Neuron (in vitro differentiated cells): ENCODE results near the gene RYR2.

ENCODE experiments used
- H2AFZ ChIP-seq: one replicate; pipeline ENCODE4 v1.6.1; 2013; ENCODE audit warnings: low read depth, mild to moderate bottlenecking, inconsistent platforms, low read length, moderate library complexity
- H3K27me3 ChIP-seq: one replicate; pipeline ENCODE4 v1.6.1; 2013; ENCODE audit warnings: low read length; ENCODE audit not compliant: insufficient read depth
- H3K36me3 ChIP-seq: one replicate; pipeline ENCODE4 v1.6.1; 2013; ENCODE audit warnings: low read length; ENCODE audit not compliant: insufficient read depth
- H3K4me1 ChIP-seq: one replicate; pipeline ENCODE4 v1.6.1; 2013; ENCODE audit warnings: low read length; ENCODE audit not compliant: insufficient read depth
- H3K4me3 ChIP-seq: 2 replicates; pipeline ENCODE4 v1.5.1; 2013; ENCODE audit warnings: mild to moderate bottlenecking, low read length, moderate library complexity
- H3K9me3 ChIP-seq: one replicate; pipeline ENCODE4 v1.6.1; 2013; ENCODE audit warnings: low read length

RYR2 gene

DNA sequence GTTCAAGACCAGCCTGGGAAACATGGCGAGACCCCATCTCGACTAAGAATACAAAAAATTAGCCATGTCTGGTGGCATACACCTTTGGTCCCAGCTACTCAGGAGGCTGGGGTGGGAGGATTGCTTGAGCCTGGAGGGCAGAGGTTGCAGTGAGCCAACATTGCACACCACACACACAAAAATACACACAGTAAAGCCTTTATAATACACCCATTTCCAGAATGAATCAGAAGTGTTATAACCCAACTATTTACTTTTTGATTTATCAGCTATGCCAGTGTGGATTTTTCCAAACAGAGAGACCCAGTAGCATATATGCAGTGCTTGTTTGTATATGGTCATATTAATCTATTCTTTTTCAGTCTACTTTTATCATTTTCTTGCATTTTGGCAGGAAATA is 648.7 kb downstream of the RYR2 start:
- no peaks in the 10 kb centered on the region for H3K9me3 ChIP-seq
- H3K27me3 ChIP-seq, result no peaks in the 10 kb centered on the region
- H3K4me1 ChIP-seq, result no peaks in the 10 kb centered on the region
- no peak overlapping the region for H3K4me3 ChIP-seq
- no peak overlapping the region for H2AFZ ChIP-seq
- no peaks in the 10 kb centered on the region for H3K36me3 ChIP-seq

DNA sequence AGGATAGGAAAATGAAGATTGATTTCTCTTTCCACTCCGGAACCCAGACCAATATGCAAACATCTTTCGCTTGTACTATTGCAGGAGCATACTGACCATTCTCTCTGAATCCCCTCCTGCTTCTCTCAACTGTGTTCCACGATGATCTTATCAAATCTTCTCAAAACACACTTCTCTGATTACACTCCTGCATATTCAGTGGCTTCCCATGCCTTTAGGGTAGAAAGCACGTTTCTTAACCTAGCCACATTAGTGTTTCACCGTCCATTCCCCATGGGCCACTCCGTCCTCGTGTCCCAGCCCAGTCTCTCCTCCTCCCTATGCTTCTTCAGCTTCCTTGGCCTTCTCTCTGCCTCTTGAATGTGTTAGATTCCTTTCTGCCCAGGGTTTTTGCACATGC is 650.3 kb downstream of the RYR2 start:
- no peak overlapping the region for H3K4me3 ChIP-seq
- no peaks in the 10 kb centered on the region for H3K9me3 ChIP-seq
- no peaks in the 10 kb centered on the region for H3K36me3 ChIP-seq
- H2AFZ ChIP-seq, result no peak overlapping the region
- no peaks in the 10 kb centered on the region for H3K4me1 ChIP-seq
- H3K27me3 ChIP-seq, result no peaks in the 10 kb centered on the region

DNA sequence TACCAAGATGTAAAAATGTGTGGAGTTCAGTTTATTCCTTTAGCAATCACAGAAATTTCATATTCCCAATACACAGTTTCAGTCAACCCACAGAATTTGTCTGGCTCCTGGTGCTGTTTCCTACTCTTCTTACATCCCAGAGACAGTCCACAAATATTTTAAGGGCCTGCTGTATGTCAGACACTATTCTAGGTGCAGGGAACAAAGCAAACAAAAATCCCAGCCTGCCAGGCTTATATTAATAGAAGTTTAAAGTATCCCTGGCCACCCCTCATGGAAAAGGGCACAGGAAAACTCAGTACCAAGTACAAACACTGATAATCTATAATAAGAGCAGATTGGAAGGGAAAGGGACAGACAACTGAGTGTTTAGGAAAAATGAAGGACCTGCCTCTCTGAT is 653.9 kb downstream of the RYR2 start:
- Histone ChIP-seq H3K4me1 (no peaks in the 10 kb centered on the region), H3K9me3 (no peaks in the 10 kb centered on the region), H3K36me3 (no peaks in the 10 kb centered on the region), H3K27me3 (no peaks in the 10 kb centered on the region), H2AFZ (no peak overlapping the region), H3K4me3 (no peak overlapping the region)

DNA sequence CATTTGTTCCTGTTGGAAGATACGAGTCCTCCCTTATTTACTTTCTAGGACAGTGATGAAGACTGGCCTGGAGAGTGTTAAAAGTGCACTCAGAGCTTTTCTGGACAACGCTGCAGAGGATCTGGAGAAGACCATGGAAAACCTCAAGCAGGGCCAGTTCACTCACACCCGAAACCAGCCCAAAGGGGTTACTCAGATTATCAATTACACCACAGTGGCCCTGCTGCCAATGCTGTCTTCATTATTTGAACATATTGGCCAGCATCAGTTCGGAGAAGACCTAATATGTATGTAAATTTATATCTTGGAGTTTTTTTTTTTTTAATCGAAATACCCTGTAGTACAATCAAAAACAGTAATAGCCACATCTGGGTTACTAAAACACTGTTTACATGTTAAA is 658.2 kb downstream of the RYR2 start:
- no peaks in the 10 kb centered on the region for H3K4me1 ChIP-seq
- no peak overlapping the region for H2AFZ ChIP-seq
- H3K9me3 ChIP-seq, result no peaks in the 10 kb centered on the region
- H3K36me3 ChIP-seq, result no peaks in the 10 kb centered on the region
- no peak overlapping the region for H3K4me3 ChIP-seq
- no peaks in the 10 kb centered on the region for H3K27me3 ChIP-seq

DNA sequence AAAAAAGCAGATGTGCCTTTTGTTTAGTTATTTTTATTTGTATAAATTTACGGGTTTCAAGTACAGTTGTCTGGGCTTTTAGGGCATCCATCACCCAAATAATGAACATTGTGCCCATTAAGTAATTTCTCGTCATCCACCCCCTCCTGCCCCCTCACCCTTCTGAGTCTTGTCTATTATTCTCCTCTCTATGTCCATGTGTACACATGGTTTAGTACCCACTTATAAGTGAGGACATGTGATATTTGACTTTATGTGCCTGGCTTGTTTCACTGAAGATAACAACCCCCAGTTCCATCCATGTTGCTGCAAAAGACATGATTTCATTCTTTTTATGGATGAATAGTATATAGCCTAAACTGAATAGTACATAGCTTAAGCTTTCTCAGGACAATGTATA is 659.5 kb downstream of the RYR2 start:
- Histone ChIP-seq H3K4me1 (no peaks in the 10 kb centered on the region), H3K4me3 (no peak overlapping the region), H2AFZ (no peak overlapping the region), H3K36me3 (no peaks in the 10 kb centered on the region), H3K9me3 (no peaks in the 10 kb centered on the region), H3K27me3 (no peaks in the 10 kb centered on the region)

DNA sequence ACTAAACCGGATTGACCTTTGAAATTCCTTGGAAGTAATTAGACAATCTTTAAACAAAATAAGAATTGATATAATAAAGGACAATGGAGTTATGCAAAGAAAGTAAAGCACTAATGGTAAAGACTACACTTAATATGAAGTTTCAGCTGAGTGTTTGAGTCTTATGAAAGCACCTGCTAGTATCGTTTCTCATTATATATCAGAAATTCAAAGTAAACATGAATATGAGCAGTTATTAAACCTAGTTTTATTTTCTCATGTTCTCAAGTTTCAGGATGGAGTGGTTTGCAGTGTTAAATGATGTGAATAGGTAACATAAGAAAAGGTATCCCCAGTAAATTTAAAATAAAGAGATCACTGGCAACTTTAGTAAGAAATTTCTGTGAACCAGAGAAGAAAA is 660.2 kb downstream of the RYR2 start:
- Histone ChIP-seq H3K9me3 (no peaks in the 10 kb centered on the region), H3K27me3 (no peaks in the 10 kb centered on the region), H3K36me3 (no peaks in the 10 kb centered on the region), H3K4me1 (no peaks in the 10 kb centered on the region), H2AFZ (no peak overlapping the region), H3K4me3 (no peak overlapping the region)

DNA sequence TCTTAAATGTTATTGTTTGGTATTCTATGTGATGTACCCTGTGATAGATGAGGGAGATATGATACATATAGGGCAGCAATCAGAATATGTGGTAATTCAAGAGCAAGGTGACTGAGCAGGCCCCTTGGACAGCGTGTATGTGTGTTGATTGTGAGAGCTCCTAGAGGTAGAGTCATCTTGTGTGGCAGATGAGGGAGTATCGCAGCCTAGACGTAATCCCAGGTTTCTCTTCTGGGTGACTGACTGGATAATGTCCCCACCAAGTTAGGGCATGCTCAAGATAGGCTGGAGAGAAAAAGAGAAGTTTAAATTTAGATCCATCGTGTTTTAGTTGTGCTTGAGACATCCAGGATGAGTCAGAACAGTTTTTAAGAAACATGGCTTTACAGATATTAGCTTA is 663.5 kb downstream of the RYR2 start:
- Histone ChIP-seq H3K9me3 (no peaks in the 10 kb centered on the region), H2AFZ (no peak overlapping the region), H3K4me3 (no peak overlapping the region), H3K4me1 (no peaks in the 10 kb centered on the region), H3K27me3 (no peaks in the 10 kb centered on the region), H3K36me3 (no peaks in the 10 kb centered on the region)

DNA sequence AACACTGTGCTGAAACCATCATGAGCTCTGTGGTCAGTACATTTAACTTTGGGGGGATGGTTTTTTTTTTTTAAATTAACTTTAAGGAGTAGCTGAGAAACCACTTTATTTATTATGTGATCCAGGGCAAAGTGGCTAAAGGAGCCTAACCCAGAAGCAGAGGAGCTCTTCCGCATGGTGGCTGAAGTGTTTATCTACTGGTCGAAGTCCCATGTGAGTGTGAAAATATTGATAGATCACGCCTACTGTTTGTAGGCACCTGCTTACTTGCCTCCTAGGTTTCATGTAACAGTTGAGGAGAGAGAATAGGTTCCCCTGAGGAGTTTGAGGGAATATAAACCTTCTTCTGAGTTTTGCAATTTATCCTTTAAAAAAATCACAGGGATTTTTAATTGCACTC is 667.4 kb downstream of the RYR2 start:
- no peak overlapping the region for H2AFZ ChIP-seq
- H3K27me3 ChIP-seq, result no peaks in the 10 kb centered on the region
- peaks cover 4% of the 10 kb centered on the region for H3K4me1 ChIP-seq
- H3K9me3 ChIP-seq, result no peaks in the 10 kb centered on the region
- no peak overlapping the region for H3K4me3 ChIP-seq
- H3K36me3 ChIP-seq, result no peaks in the 10 kb centered on the region

DNA sequence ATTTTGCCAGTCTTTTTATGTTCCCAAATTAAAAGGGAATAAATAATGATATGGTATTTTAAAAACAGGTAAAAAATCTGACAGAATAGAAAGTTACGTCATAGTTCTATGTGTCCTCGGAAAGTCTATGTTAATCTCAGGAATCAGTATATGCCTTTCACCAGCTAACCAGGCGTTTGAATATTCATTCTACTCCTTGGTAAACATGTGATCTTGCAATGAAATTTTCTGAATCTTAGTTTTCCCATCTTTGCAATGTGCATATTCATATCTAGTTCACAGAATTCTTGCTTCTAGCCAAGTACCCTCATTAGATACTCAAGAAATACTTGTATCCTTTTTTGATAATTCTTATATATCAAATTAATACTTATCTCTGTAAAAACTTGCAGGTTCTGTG is 669.3 kb downstream of the RYR2 start:
- Histone ChIP-seq H3K36me3 (no peaks in the 10 kb centered on the region), H3K4me3 (no peak overlapping the region), H3K27me3 (no peaks in the 10 kb centered on the region)

DNA sequence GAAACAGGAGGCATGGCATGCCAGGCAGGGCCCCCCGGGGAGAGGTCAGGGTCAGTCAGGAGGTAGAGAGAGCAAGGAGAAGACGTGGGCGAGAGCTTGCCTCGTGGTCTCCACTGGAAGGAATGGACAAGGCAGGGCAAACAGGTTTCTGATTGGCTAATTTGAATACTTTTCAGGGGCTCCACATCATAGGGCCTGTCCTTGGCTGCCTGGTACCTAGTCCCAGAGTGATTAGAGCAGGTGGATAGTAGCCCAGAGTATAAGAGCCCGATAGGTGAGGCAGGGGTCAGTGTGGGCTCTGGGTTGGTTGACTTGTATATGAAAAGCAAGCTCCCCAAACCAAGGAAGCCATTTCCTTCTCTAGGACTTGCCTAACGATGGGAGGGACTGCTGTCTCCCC is 670.1 kb downstream of the RYR2 start:
- H3K36me3 ChIP-seq, result no peaks in the 10 kb centered on the region
- no peaks in the 10 kb centered on the region for H3K27me3 ChIP-seq
- no peak overlapping the region for H2AFZ ChIP-seq
- no peaks in the 10 kb centered on the region for H3K9me3 ChIP-seq
- peaks cover 9% of the 10 kb centered on the region for H3K4me1 ChIP-seq
- H3K4me3 ChIP-seq, result no peak overlapping the region

More for the DNA sequence above, 669.3 kb downstream of the RYR2 start:
- Histone ChIP-seq H2AFZ (no peak overlapping the region), H3K9me3 (no peaks in the 10 kb centered on the region), H3K4me1 (peaks cover 4% of the 10 kb centered on the region)

DNA sequence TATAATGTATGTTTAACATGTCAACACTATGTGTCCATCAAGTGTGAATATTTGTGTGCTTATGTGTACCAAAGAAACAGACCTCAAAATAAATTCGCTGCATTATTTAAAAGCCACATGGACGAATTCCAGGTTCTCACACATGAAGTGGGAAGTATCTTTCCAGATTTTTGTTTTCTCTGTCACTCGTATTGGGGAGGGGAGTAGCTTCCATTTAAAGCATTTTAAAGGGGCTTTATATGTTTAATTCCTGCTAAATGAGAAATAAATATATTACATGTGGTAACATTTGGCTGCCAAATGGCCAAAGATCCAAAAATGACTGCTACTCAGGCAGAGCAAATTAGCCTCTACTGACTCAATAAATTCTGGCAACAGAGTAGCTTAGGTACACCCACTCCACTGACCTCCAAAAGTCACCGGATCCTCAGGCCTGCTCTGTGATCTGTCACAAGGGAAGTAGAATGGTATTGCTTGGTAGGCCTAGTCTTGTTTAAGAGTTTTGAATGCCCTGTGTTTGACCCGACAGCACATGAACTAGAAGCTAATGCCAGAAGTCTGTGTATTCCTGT is 670.7 kb downstream of the RYR2 start:
- Histone ChIP-seq H3K27me3 (no peaks in the 10 kb centered on the region), H3K9me3 (no peaks in the 10 kb centered on the region), H2AFZ (no peak overlapping the region), H3K4me1 (peaks cover 14% of the 10 kb centered on the region), H3K36me3 (no peaks in the 10 kb centered on the region), H3K4me3 (no peak overlapping the region)

DNA sequence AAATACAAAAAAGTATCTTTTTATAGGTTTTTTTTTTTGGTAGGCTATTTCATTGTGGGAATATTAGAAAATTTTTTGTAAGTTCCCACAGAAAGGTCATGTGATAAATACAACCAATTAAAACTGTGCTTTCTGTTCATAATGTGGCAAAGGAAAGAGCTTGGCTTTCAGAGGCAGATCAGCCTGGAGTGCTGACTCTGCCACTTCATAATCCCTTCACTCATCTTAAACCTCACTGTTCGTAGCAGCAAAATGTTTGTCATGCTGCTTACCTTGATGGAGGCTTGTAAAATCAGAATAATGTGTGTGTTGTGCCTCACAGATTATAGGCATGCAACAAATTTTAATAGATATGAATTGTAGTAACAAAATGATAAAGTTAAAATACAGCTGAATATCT is 671.9 kb downstream of the RYR2 start:
- Histone ChIP-seq H3K9me3 (no peaks in the 10 kb centered on the region), H3K4me3 (no peak overlapping the region), H3K27me3 (no peaks in the 10 kb centered on the region), H2AFZ (no peak overlapping the region), H3K36me3 (no peaks in the 10 kb centered on the region), H3K4me1 (peaks cover 18% of the 10 kb centered on the region)

DNA sequence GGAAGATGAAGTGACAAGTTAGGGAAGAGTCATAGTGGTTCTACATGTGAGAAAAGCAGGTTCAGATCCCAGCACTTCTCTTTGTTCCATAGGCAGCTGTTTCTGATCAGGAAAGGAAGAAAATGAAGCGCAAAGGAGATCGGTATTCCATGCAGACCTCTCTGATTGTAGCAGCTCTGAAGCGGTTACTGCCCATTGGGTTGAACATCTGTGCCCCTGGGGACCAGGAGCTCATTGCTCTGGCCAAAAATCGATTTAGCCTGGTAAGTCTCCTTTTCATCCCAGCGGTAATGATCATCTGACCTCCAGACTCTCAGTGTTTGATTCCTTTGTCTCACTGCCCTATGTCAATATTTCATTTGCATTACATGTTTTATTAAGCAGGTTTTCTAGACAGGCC is 675.1 kb downstream of the RYR2 start:
- Histone ChIP-seq H3K36me3 (no peaks in the 10 kb centered on the region), H3K4me3 (no peak overlapping the region), H2AFZ (no peak overlapping the region), H3K27me3 (no peaks in the 10 kb centered on the region), H3K4me1 (peaks cover 14% of the 10 kb centered on the region), H3K9me3 (no peaks in the 10 kb centered on the region)

DNA sequence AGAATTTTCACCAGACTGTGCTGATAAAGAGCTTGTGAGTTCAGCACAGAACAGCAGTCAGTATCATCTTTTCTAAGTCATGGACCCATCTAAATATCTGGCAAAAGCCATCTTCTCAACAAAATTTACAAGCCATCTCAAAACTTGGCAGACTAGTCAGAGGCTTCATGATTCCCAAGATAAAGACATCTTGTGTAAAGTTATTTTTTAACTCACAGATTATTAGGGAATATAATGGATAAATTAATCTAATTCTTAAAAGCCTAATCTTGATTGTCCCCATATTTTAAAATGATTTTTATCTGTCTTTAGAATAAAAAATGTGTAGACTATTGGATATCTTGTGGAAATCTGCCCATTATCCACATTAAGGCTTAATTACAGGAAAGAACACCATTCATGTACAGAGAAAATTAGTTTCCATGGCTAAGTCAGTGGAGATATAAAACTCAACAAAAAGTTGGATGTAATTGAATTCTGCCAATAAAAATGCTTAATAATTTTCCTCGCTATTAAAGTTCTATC is 688.9 kb downstream of the RYR2 start:
- no peaks in the 10 kb centered on the region for H3K27me3 ChIP-seq
- H2AFZ ChIP-seq, result no peak overlapping the region
- H3K36me3 ChIP-seq, result no peaks in the 10 kb centered on the region
- H3K9me3 ChIP-seq, result no peaks in the 10 kb centered on the region
- no peak overlapping the region for H3K4me3 ChIP-seq
- no peaks in the 10 kb centered on the region for H3K4me1 ChIP-seq
